Ishikawa (cell line): Measurements from ENCODE around the gene BFSP1.

Experiments used
- CEBPB ChIP-seq: IDR thresholded peaks from 2 replicates; pipeline ENCODE4 v1.6.1; 2012
- CREB1 ChIP-seq: IDR thresholded peaks from 2 replicates; pipeline ENCODE4 v1.6.1; 2012; ENCODE audit warnings: low read depth
- EGR1 ChIP-seq: IDR thresholded peaks from 2 replicates; pipeline ENCODE4 v1.6.1; 2012
- EP300 ChIP-seq: IDR thresholded peaks from 2 replicates; pipeline ENCODE4 v1.6.1; 2012; ENCODE audit warnings: borderline replicate concordance
- FOXM1 ChIP-seq: IDR thresholded peaks from 2 replicates; pipeline ENCODE4 v1.6.1; 2012; ENCODE audit warnings: low read depth, borderline replicate concordance
- MAX ChIP-seq: IDR thresholded peaks from 2 replicates; pipeline ENCODE4 v1.6.1; 2012
- NFIC ChIP-seq: IDR thresholded peaks from 2 replicates; pipeline ENCODE4 v1.6.1; 2012
- RAD21 ChIP-seq: IDR thresholded peaks from 2 replicates; pipeline ENCODE4 v1.6.1; 2012; ENCODE audit warnings: low read depth
- REST ChIP-seq: IDR thresholded peaks from 2 replicates; pipeline ENCODE4 v1.6.1; 2012; ENCODE audit warnings: low read depth, mild to moderate bottlenecking
- TAF1 ChIP-seq: IDR thresholded peaks from 2 replicates; pipeline ENCODE4 v1.6.1; 2012; ENCODE audit warnings: low read depth, mild to moderate bottlenecking
- TCF12 ChIP-seq: IDR thresholded peaks from 2 replicates; pipeline ENCODE4 v1.6.1; 2012; ENCODE audit warnings: low read depth
- TEAD4 ChIP-seq: IDR thresholded peaks from 2 replicates; pipeline ENCODE4 v1.6.1; 2012
- USF1 ChIP-seq: IDR thresholded peaks from 2 replicates; pipeline ENCODE4 v1.6.1; 2012
- YY1 ChIP-seq: IDR thresholded peaks from 2 replicates; pipeline ENCODE4 v1.6.1; 2012; ENCODE audit warnings: low read depth
- ZBTB7A ChIP-seq: IDR thresholded peaks from 2 replicates; pipeline ENCODE4 v1.6.1; 2012; ENCODE audit warnings: low read depth

Gene BFSP1

GRCh38 chr20:17541996-17542395, 10.8 kb upstream of the BFSP1 start:
- no peak for TF ChIP-seq NFIC
- no peak for TF ChIP-seq FOXM1
- no peak for TF ChIP-seq RAD21
- TF ChIP-seq EP300 = no peak
- TF ChIP-seq CREB1 = no peak
- TF ChIP-seq TEAD4 = no peak
- TF ChIP-seq REST = no peak
- no peak for TF ChIP-seq CEBPB
- TF ChIP-seq MAX = no peak

- TF ChIP-seq TAF1 = no peak
- no peak for TF ChIP-seq TEAD4
- TF ChIP-seq EGR1 = no peak
- no peak for TF ChIP-seq ZBTB7A
- TF ChIP-seq USF1 = no peak
- no peak for TF ChIP-seq EP300
- no peak for TF ChIP-seq FOXM1
- TF ChIP-seq CREB1 = no peak
- no peak for TF ChIP-seq MAX
Observed at GRCh38 chr20:17541596-17541995, 10.4 kb upstream of the BFSP1 start.

- TF ChIP-seq TEAD4 (0 out of 2 replicates have a peak, but pooled peaks have one; percentile 13), RAD21 (no peak; the same call in 1 of the 2 replicates)
Observed at GRCh38 chr20:17538517-17539170, 7.5 kb upstream of the BFSP1 start.

- TF ChIP-seq ZBTB7A = no peak
- no peak for TF ChIP-seq EP300
- no peak for TF ChIP-seq REST
- no peak for TF ChIP-seq CEBPB
Observed at GRCh38 chr20:17537959-17538358, 6.8 kb upstream of the BFSP1 start.

GRCh38 chr20:17536944-17537444, 5.8 kb upstream of the BFSP1 start:
- TF ChIP-seq TCF12 = no peak
- peak; percentile 99 for TF ChIP-seq RAD21
- TF ChIP-seq USF1 = peak; percentile 37; the same call in 1 of the 2 replicates
- peak; percentile 84 for TF ChIP-seq TEAD4
- no peak for TF ChIP-seq CEBPB
- no peak for TF ChIP-seq NFIC
- TF ChIP-seq TAF1 = no peak
- no peak for TF ChIP-seq YY1
- TF ChIP-seq FOXM1 = no peak
- TF ChIP-seq REST = no peak
- no peak for TF ChIP-seq CREB1
- no peak for TF ChIP-seq EGR1
- no peak for TF ChIP-seq ZBTB7A
- TF ChIP-seq EP300 = no peak; the same call in 1 of the 2 replicates
- TF ChIP-seq MAX = peak; percentile 94
